WERI-Rb-1 (cell line): Measurements from ENCODE around the gene ARPC5.

Source experiments
- DNase-seq: peaks from one replicate; pipeline ENCODE4 v3.0.0-alpha.2; 2020
- H3K27ac ChIP-seq: fragments of 250-450 bp; sonication (Bioruptor Pico); 2 replicates; pipeline ENCODE4 v1.5.1; 2020; ENCODE audit warnings: mild to moderate bottlenecking, moderate library complexity
- H3K27me3 ChIP-seq: fragments of 250-450 bp; sonication (Bioruptor Pico); 2 replicates; pipeline ENCODE4 v1.5.1; 2021; ENCODE audit warnings: mild to moderate bottlenecking, low read depth, moderate library complexity; ENCODE audit not compliant: insufficient read depth, severe bottlenecking
- H3K36me3 ChIP-seq: fragments of 250-450 bp; sonication (Bioruptor Pico); 2 replicates; pipeline ENCODE4 v1.5.1; 2020; ENCODE audit warnings: mild to moderate bottlenecking, moderate library complexity
- H3K4me3 ChIP-seq: 2 replicates; pipeline ENCODE4 v1.5.1; 2011; ENCODE audit warnings: low read depth, mild to moderate bottlenecking, control low read depth, low read length
- H3K9me3 ChIP-seq: fragments of 250-450 bp; sonication (Bioruptor Pico); 2 replicates; pipeline ENCODE4 v1.5.1; 2021; ENCODE audit warnings: mild to moderate bottlenecking, moderate library complexity; ENCODE audit not compliant: severe bottlenecking
- CTCF ChIP-seq: IDR thresholded peaks from 2 replicates; pipeline ENCODE4 v1.5.1; 2011; ENCODE audit warnings: low read depth, mild to moderate bottlenecking, control low read depth, inconsistent platforms, low read length

ARPC5 gene

GRCh38 chr1:183605904-183606303, 29.7 kb downstream of the ARPC5 start:
- no peak for TF ChIP-seq CTCF
- no peaks in the 10 kb centered on the region for H3K36me3 ChIP-seq
- no peak overlapping the region for H3K27ac ChIP-seq
- DNase-seq: no peak
- no peaks in the 10 kb centered on the region for H3K9me3 ChIP-seq
- H3K27me3 ChIP-seq: no peaks in the 10 kb centered on the region
- no peak overlapping the region for H3K4me3 ChIP-seq

- Histone ChIP-seq H3K4me3 (no peak overlapping the region), H3K27ac (no peak overlapping the region), H3K27me3 (no peaks in the 10 kb centered on the region), H3K9me3 (no peaks in the 10 kb centered on the region), H3K36me3 (no peaks in the 10 kb centered on the region)
- DNase-seq: no peak
- no peak for TF ChIP-seq CTCF
Observed at GRCh38 chr1:183604815-183605214, 30.8 kb downstream of the ARPC5 start.

GRCh38 chr1:183604038-183604808, 31.4 kb downstream of the ARPC5 start:
- no peak for DNase-seq
- no peaks in the 10 kb centered on the region for H3K27me3 ChIP-seq
- TF ChIP-seq CTCF: no peak
- no peaks in the 10 kb centered on the region for H3K9me3 ChIP-seq
- no peak overlapping the region for H3K4me3 ChIP-seq
- H3K27ac ChIP-seq: no peak overlapping the region
- no peaks in the 10 kb centered on the region for H3K36me3 ChIP-seq

DNA sequence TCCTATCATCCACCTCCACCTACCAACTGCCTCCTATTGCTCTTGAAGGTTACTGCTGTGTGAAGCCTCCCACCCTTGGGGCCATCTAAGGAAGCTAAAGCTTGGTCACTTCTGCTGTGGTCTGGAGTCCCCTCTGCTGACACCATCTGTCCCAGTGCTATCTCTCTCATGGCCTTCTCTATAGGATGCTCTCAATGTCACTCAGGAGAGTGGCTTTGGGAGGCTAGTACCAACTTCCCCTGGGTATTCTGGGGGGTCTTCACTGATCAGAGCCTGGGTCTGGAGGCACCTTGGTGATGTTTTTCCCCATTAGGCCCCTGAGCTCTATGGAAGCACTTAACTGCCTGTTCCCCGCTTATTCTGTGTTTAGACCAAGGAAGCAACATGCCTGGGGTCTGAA, 33.1 kb downstream of the ARPC5 start:
- no peak for TF ChIP-seq CTCF
- Histone ChIP-seq H3K4me3 (no peak overlapping the region), H3K27ac (no peak overlapping the region), H3K9me3 (no peaks in the 10 kb centered on the region), H3K27me3 (no peaks in the 10 kb centered on the region), H3K36me3 (no peaks in the 10 kb centered on the region)
- DNase-seq: no peak

GRCh38 chr1:183600634-183601033, 34.9 kb downstream of the ARPC5 start:
- Histone ChIP-seq H3K27me3 (no peaks in the 10 kb centered on the region), H3K27ac (no peak overlapping the region), H3K4me3 (no peak overlapping the region), H3K36me3 (no peaks in the 10 kb centered on the region), H3K9me3 (no peaks in the 10 kb centered on the region)
- no peak for DNase-seq
- no peak for TF ChIP-seq CTCF

DNA sequence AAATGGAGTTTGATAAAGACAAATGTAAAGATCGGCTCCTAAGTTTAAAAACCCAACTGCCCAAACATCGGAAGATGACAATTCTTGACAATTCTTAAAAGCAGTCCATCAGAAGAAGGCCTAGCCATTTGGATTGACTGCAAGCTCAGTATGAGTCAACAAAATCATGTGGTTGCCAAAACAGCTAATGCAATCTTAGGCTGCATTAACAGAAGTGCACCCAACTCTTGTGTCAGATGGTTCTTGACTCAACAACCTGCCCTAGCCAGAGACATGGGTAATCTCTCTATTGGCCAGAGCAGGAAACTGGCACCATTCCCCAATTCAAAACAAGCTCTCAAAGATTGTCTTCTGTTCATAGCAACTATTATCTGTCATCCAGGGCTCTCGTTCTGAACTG, 35.4 kb downstream of the ARPC5 start:
- TF ChIP-seq CTCF: no peak
- Histone ChIP-seq H3K27ac (no peak overlapping the region), H3K27me3 (no peaks in the 10 kb centered on the region), H3K36me3 (no peaks in the 10 kb centered on the region), H3K4me3 (no peak overlapping the region), H3K9me3 (no peaks in the 10 kb centered on the region)
- no peak for DNase-seq
